WTC11 (cell line): Measurements from ENCODE around the gene KRT4. TPM values are rescaled to one million over a fixed set of nuclear protein-coding genes. Genes with fewer than 3 reads are reported as not detected.

Experiments used
- ATAC-seq: fragments of 200-7000 bp; cut with Tn5 transposase; 2 replicates; pipeline ENCODE4 v1.10.0; 2021; ENCODE audit warnings: mild to moderate bottlenecking, moderate library complexity
- CTCF ChIA-PET: fragments of 300-600 bp; sonication (Branson Sonifier 250); formaldehyde crosslinking; loops from one replicate; lab custom pipeline; 2021; ENCODE audit warnings: antibody characterized with exemption; lab: Charles Lee
- POLR2A ChIA-PET: fragments of 350-600 bp; sonication (Branson Sonifier 250); formaldehyde crosslinking; loops from one replicate; lab custom pipeline; 2021; ENCODE audit warnings: antibody characterized with exemption; lab: Charles Lee
- DNase-seq: peaks from one replicate; pipeline ENCODE4 v3.0.0; 2021; ENCODE audit warnings: low spot score
- H3K27ac Mint-ChIP-seq: 2 replicates; pipeline ENCODE4 v1.8.0; 2021; ENCODE audit warnings: mixed read lengths
- H3K27me3 Mint-ChIP-seq: 2 replicates; pipeline ENCODE4 v1.8.0; 2021; ENCODE audit warnings: low read depth, mild to moderate bottlenecking, moderate library complexity, mixed read lengths
- H3K36me3 Mint-ChIP-seq: 2 replicates; pipeline ENCODE4 v1.8.0; 2021; ENCODE audit warnings: mixed read lengths
- H3K4me1 Mint-ChIP-seq: 2 replicates; pipeline ENCODE4 v1.8.0; 2022; ENCODE audit warnings: mixed read lengths
- H3K4me3 Mint-ChIP-seq: 2 replicates; pipeline ENCODE4 v1.8.0; 2021; ENCODE audit warnings: mild to moderate bottlenecking, moderate library complexity, mixed read lengths
- H3K9me3 Mint-ChIP-seq: 2 replicates; pipeline ENCODE4 v1.8.0; 2021; ENCODE audit warnings: mixed read lengths
- CDX4 ChIP-seq: fragments of 250-450 bp; sonication (Bioruptor Pico); IDR thresholded peaks from 2 replicates; pipeline ENCODE4 v1.9.0; 2021; ENCODE audit warnings: moderate library complexity, mild to moderate bottlenecking, inconsistent platforms, borderline replicate concordance
- CREB1 ChIP-seq: sonication (generic); formaldehyde crosslinking; IDR thresholded peaks from 2 replicates; pipeline ENCODE4 v1.8.0; 2023; ENCODE audit warnings: mild to moderate bottlenecking, missing genetic modification reagents
- CREM ChIP-seq: sonication (generic); formaldehyde crosslinking; IDR thresholded peaks from 2 replicates; pipeline ENCODE4 v1.8.1; 2022; ENCODE audit warnings: mild to moderate bottlenecking, missing genetic modification reagents, moderate library complexity
- CTCF ChIP-seq: fragments of 200-600 bp; IDR thresholded peaks from 2 replicates; pipeline ENCODE4 v1.8.0; 2022; ENCODE audit warnings: antibody characterized with exemption
- ESRRA ChIP-seq: sonication (generic); formaldehyde crosslinking; IDR thresholded peaks from 2 replicates; pipeline ENCODE4 v1.8.1; 2022; ENCODE audit warnings: mild to moderate bottlenecking, missing genetic modification reagents, borderline replicate concordance
- ETV6 ChIP-seq: sonication (generic); formaldehyde crosslinking; IDR thresholded peaks from 2 replicates; pipeline ENCODE4 v1.8.1; 2022; ENCODE audit warnings: mild to moderate bottlenecking, missing genetic modification reagents
- FOXK1 ChIP-seq: sonication (generic); formaldehyde crosslinking; IDR thresholded peaks from 2 replicates; pipeline ENCODE4 v1.8.0; 2022; ENCODE audit warnings: mild to moderate bottlenecking, moderate library complexity, missing genetic modification reagents
- HMGA2 ChIP-seq: fragments of 250-450 bp; sonication (Bioruptor Pico); IDR thresholded peaks from 2 replicates; pipeline ENCODE4 v1.4.0; 2021; ENCODE audit warnings: mild to moderate bottlenecking, moderate library complexity
- HMGXB4 ChIP-seq: sonication (generic); formaldehyde crosslinking; IDR thresholded peaks from 2 replicates; pipeline ENCODE4 v1.8.1; 2023; ENCODE audit warnings: mild to moderate bottlenecking, moderate library complexity, missing genetic modification reagents
- IRF2 ChIP-seq: sonication (generic); formaldehyde crosslinking; IDR thresholded peaks from 2 replicates; pipeline ENCODE4 v1.8.0; 2022; ENCODE audit warnings: low read depth, missing genetic modification reagents, borderline replicate concordance
- MAX ChIP-seq: sonication (generic); formaldehyde crosslinking; IDR thresholded peaks from 2 replicates; pipeline ENCODE4 v1.8.0; 2022; ENCODE audit warnings: mild to moderate bottlenecking, missing genetic modification reagents
- NFATC4 ChIP-seq: fragments of 250-450 bp; sonication (Bioruptor Pico); IDR thresholded peaks from 2 replicates; pipeline ENCODE4 v1.9.0; 2021; ENCODE audit warnings: mild to moderate bottlenecking
- SMAD4 ChIP-seq: sonication (generic); formaldehyde crosslinking; IDR thresholded peaks from 2 replicates; pipeline ENCODE4 v1.8.0; 2022; ENCODE audit warnings: mild to moderate bottlenecking, missing genetic modification reagents
- TEAD4 ChIP-seq: sonication (generic); formaldehyde crosslinking; IDR thresholded peaks from 2 replicates; pipeline ENCODE4 v1.8.0; 2022; ENCODE audit warnings: mild to moderate bottlenecking, missing genetic modification reagents
- TP53 ChIP-seq: sonication (generic); formaldehyde crosslinking; IDR thresholded peaks from 2 replicates; pipeline ENCODE4 v1.8.1; 2023; ENCODE audit warnings: mild to moderate bottlenecking, missing genetic modification reagents
- ZBTB43 ChIP-seq: sonication (generic); formaldehyde crosslinking; IDR thresholded peaks from 2 replicates; pipeline ENCODE4 v1.8.1; 2023; ENCODE audit warnings: mild to moderate bottlenecking, missing genetic modification reagents
- ZMAT4 ChIP-seq: fragments of 250-450 bp; sonication (Bioruptor Pico); IDR thresholded peaks from 2 replicates; pipeline ENCODE4 v1.9.0; 2021; ENCODE audit warnings: mild to moderate bottlenecking
- ZNF138 ChIP-seq: sonication (generic); formaldehyde crosslinking; conservative IDR thresholded peaks from 2 replicates; pipeline ENCODE4 v1.8.1; 2022; ENCODE audit warnings: mild to moderate bottlenecking, moderate library complexity, missing genetic modification reagents
- ZNF317 ChIP-seq: sonication (generic); formaldehyde crosslinking; IDR thresholded peaks from 2 replicates; pipeline ENCODE4 v1.8.1; 2023; ENCODE audit warnings: low read depth, mild to moderate bottlenecking, moderate library complexity, missing genetic modification reagents, borderline replicate concordance
- ZNF423 ChIP-seq: fragments of 250-450 bp; sonication (Bioruptor Pico); IDR thresholded peaks from 2 replicates; pipeline ENCODE4 v2.1.2; 2022; ENCODE audit warnings: mild to moderate bottlenecking, moderate library complexity
- ZNF425 ChIP-seq: fragments of 250-450 bp; sonication (Bioruptor Pico); conservative IDR thresholded peaks from 2 replicates; pipeline ENCODE4 v1.9.0; 2021; ENCODE audit warnings: mild to moderate bottlenecking
- total RNA-seq: library from RNA; stranded (reverse); gene quantifications from 3 replicates; pipeline ENCODE4 v1.2.3, GENCODE V29; 2021

The KRT4 gene
- total RNA-seq, 1 experiment from 2014 or later: not detected

- TF ChIP-seq ETV6 (CRISPR knock-in tag): no peak
- TF ChIP-seq HMGA2 (CRISPR knock-in tag): no peak
- no peak for TF ChIP-seq ESRRA (CRISPR knock-in tag)
- no peak for TF ChIP-seq CREM (CRISPR knock-in tag)
- TF ChIP-seq ZNF317 (CRISPR knock-in tag): no peak
- no peak for TF ChIP-seq ZNF425 (CRISPR knock-in tag)
- no peak for TF ChIP-seq CDX4 (CRISPR knock-in tag)
Measured at GRCh38 chr12:52778833-52779232, 35.1 kb downstream of the KRT4 start (continued).

- no peak for ATAC-seq
- DNase-seq: no peak
- Mint-ChIP-seq H3K4me3 (no peak overlapping the region), H3K9me3 (no peaks in the 10 kb centered on the region), H3K36me3 (no peaks in the 10 kb centered on the region), H3K27ac (no peak overlapping the region), H3K4me1 (no peaks in the 10 kb centered on the region), H3K27me3 (no peaks in the 10 kb centered on the region)
- TF ChIP-seq ZNF138 (no peak), HMGXB4 (CRISPR knock-in tag) (no peak), ZNF423 (CRISPR knock-in tag) (no peak), TP53 (CRISPR knock-in tag) (no peak), CTCF (no peak), FOXK1 (CRISPR knock-in tag) (no peak), NFATC4 (CRISPR knock-in tag) (no peak), ETV6 (CRISPR knock-in tag) (no peak), ESRRA (CRISPR knock-in tag) (no peak), ZBTB43 (CRISPR knock-in tag) (no peak)
- ChIA-PET POLR2A (no interaction called here), CTCF (interaction anchor here (0.5 kb wide), 1 partner anchor 335 kb away, joined by 5 read pairs; no protein-coding TSS in a partner anchor)
Measured at GRCh38 chr12:52777566-52777965, 36.4 kb downstream of the KRT4 start.

- no peak within 1 kb of the TSS for H3K27ac Mint-ChIP-seq
Measured at GRCh38 chr12:52776913-52777395, 37.0 kb downstream of the KRT4 start, which contains the start of gene KRT76. KRT76 (minus strand) TSS chr12:52777345; CDS start chr12:52777291, 54 bp downstream.

More at GRCh38 chr12:52776913-52777395, 37.0 kb downstream of the KRT4 start, which contains the start of gene KRT76:
- Mint-ChIP-seq H3K4me1 (no peaks in the 10 kb centered on the region), H3K27me3 (0 out of 2 replicates have a peak, but pooled peaks cover 1% of the 10 kb centered on the region), H3K9me3 (no peaks in the 10 kb centered on the region), H3K36me3 (no peaks in the 10 kb centered on the region), H3K4me3 (no peak within 1 kb of the TSS)
- ATAC-seq (no peak), DNase-seq (no peak)
- no peak for TF ChIP-seq ZMAT4 (CRISPR knock-in tag)
- TF ChIP-seq IRF2 (CRISPR knock-in tag): no peak
- no peak for TF ChIP-seq TEAD4 (CRISPR knock-in tag)
- TF ChIP-seq TP53 (CRISPR knock-in tag): no peak
- no peak for TF ChIP-seq CREB1
- no peak for TF ChIP-seq SMAD4 (CRISPR knock-in tag)
- no peak for TF ChIP-seq MAX (CRISPR knock-in tag)
- ChIA-PET CTCF (interaction anchor here (0.5 kb wide), 1 partner anchor 336 kb away, joined by 5 read pairs; no protein-coding TSS in a partner anchor), POLR2A (no interaction called here)
